Measurements from ENCODE around the gene MID1IP1. TPM values are rescaled to one million over a fixed set of nuclear protein-coding genes. Genes with fewer than 3 reads are reported as not detected.

Gene MID1IP1
- total and polyA plus RNA-seq, 2 donors, result 17.4 to 22.3 TPM

GRCh38 chrX:38796946-38797345, 4.3 kb upstream of the MID1IP1 start:
- peaks cover 0 to 10% of the 10 kb centered on the region in 2 donors for H3K4me1 ChIP-seq (ENCODE audit: control insufficient read depth in 2 of 2, insufficient read depth in 2 of 2, low read length in 2 of 2)
- DNase-seq (ENCODE audit: low read depth in 6 of 9, low spot score in 9 of 9), result no peak
- no peaks in the 10 kb centered on the region for H3K9me3 ChIP-seq (ENCODE audit: control insufficient read depth in 2 of 2, insufficient read depth in 1 of 2, low read length in 1 of 2)
- H3K4me3 ChIP-seq (ENCODE audit: low read length in 2 of 2), result no peak overlapping the region
- no peak overlapping the region for H3K27ac ChIP-seq (ENCODE audit: low read depth in 1 of 2, low read length in 1 of 2)
- H3K36me3 ChIP-seq (ENCODE audit: control insufficient read depth in 2 of 2, insufficient read depth in 2 of 2, low read length in 1 of 2), result no peaks in the 10 kb centered on the region
- no peaks in the 10 kb centered on the region for H3K27me3 ChIP-seq (ENCODE audit: control insufficient read depth in 2 of 2, insufficient read depth in 1 of 2, low read length in 1 of 2)

GRCh38 chrX:38798956-38799355, 2.3 kb upstream of the MID1IP1 start:
- 100% methylated on average over 1 of the region's 1 CpG for WGBS
- Histone ChIP-seq H3K27me3 (ENCODE audit: control insufficient read depth in 2 of 2, insufficient read depth in 1 of 2, low read length in 1 of 2) (no peaks in the 10 kb centered on the region), H3K36me3 (ENCODE audit: control insufficient read depth in 2 of 2, insufficient read depth in 2 of 2, low read length in 1 of 2) (no peaks in the 10 kb centered on the region), H3K4me1 (ENCODE audit: control insufficient read depth in 2 of 2, insufficient read depth in 2 of 2, low read length in 2 of 2) (peaks cover 2 to 10% of the 10 kb centered on the region in 2 donors), H3K27ac (ENCODE audit: low read depth in 1 of 2, low read length in 1 of 2) (no peak overlapping the region), H3K9me3 (ENCODE audit: control insufficient read depth in 2 of 2, insufficient read depth in 1 of 2, low read length in 1 of 2) (no peaks in the 10 kb centered on the region), H3K4me3 (ENCODE audit: low read length in 2 of 2) (no peak overlapping the region)
- no peak for DNase-seq (ENCODE audit: low read depth in 6 of 9, low spot score in 9 of 9)

GRCh38 chrX:38799995-38800580, 1.2 kb upstream of the MID1IP1 start:
- Histone ChIP-seq H3K9me3 (ENCODE audit: control insufficient read depth in 2 of 2, insufficient read depth in 1 of 2, low read length in 1 of 2) (peaks cover 0 to 9% of the 10 kb centered on the region in 2 donors), H3K27ac (ENCODE audit: low read depth in 1 of 2, low read length in 1 of 2) (no peak overlapping the region), H3K4me1 (ENCODE audit: control insufficient read depth in 2 of 2, insufficient read depth in 2 of 2, low read length in 2 of 2) (peaks cover 2 to 10% of the 10 kb centered on the region in 2 donors), H3K36me3 (ENCODE audit: control insufficient read depth in 2 of 2, insufficient read depth in 2 of 2, low read length in 1 of 2) (no peaks in the 10 kb centered on the region), H3K27me3 (ENCODE audit: control insufficient read depth in 2 of 2, insufficient read depth in 1 of 2, low read length in 1 of 2) (peaks cover 0 to 3% of the 10 kb centered on the region in 2 donors), H3K4me3 (ENCODE audit: low read length in 2 of 2) (no peak overlapping the region)
- WGBS, result 50% methylated on average over 5 of the region's 5 CpGs
- DNase-seq (ENCODE audit: low read depth in 6 of 9, low spot score in 9 of 9), result peak in 3 of 9 donors; percentile 36 to 54 (median 50)

- Histone ChIP-seq H3K4me1 (ENCODE audit: control insufficient read depth in 2 of 2, insufficient read depth in 2 of 2, low read length in 2 of 2) (peaks cover 2 to 21% of the 10 kb centered on the region in 2 donors), H3K9me3 (ENCODE audit: control insufficient read depth in 2 of 2, insufficient read depth in 1 of 2, low read length in 1 of 2) (peaks cover 0 to 16% of the 10 kb centered on the region in 2 donors), H3K4me3 (ENCODE audit: low read length in 2 of 2) (peak overlapping the region; percentile 58 to 61), H3K36me3 (ENCODE audit: control insufficient read depth in 2 of 2, insufficient read depth in 2 of 2, low read length in 1 of 2) (no peaks in the 10 kb centered on the region), H3K27ac (ENCODE audit: low read depth in 1 of 2, low read length in 1 of 2) (peak overlapping the region; percentile 71 to 96), H3K27me3 (ENCODE audit: control insufficient read depth in 2 of 2, insufficient read depth in 1 of 2, low read length in 1 of 2) (peaks cover 0 to 3% of the 10 kb centered on the region in 2 donors)
- 12% methylated on average over 3 of the region's 3 CpGs for WGBS
- DNase-seq (ENCODE audit: low read depth in 6 of 9, low spot score in 9 of 9), result no peak
These were observed 2.0 kb downstream of the MID1IP1 start for GRCh38 chrX:38803243-38803587.

GRCh38 chrX:38803588-38804431, 2.6 kb downstream of the MID1IP1 start:
- WGBS, result under 1% methylated on average over 64 of the region's 64 CpGs
- peak in 2 of 9 donors; percentile 35 to 63 for DNase-seq (ENCODE audit: low read depth in 6 of 9, low spot score in 9 of 9)
- peaks cover 2 to 24% of the 10 kb centered on the region in 2 donors for H3K4me1 ChIP-seq (ENCODE audit: control insufficient read depth in 2 of 2, insufficient read depth in 2 of 2, low read length in 2 of 2)
- H3K9me3 ChIP-seq (ENCODE audit: control insufficient read depth in 2 of 2, insufficient read depth in 1 of 2, low read length in 1 of 2), result peaks cover 0 to 16% of the 10 kb centered on the region in 2 donors
- peak overlapping the region; percentile 86 to 96 for H3K27ac ChIP-seq (ENCODE audit: low read depth in 1 of 2, low read length in 1 of 2)
- no peaks in the 10 kb centered on the region for H3K36me3 ChIP-seq (ENCODE audit: control insufficient read depth in 2 of 2, insufficient read depth in 2 of 2, low read length in 1 of 2)
- peak overlapping the region; percentile 58 to 61 for H3K4me3 ChIP-seq (ENCODE audit: low read length in 2 of 2)
- peaks cover 0 to 3% of the 10 kb centered on the region in 2 donors for H3K27me3 ChIP-seq (ENCODE audit: control insufficient read depth in 2 of 2, insufficient read depth in 1 of 2, low read length in 1 of 2)

- peaks cover 0 to 3% of the 10 kb centered on the region in 2 donors for H3K27me3 ChIP-seq (ENCODE audit: control insufficient read depth in 2 of 2, insufficient read depth in 1 of 2, low read length in 1 of 2)
- peak in 1 of 9 donors; percentile 45 for DNase-seq (ENCODE audit: low read depth in 6 of 9, low spot score in 9 of 9)
- H3K36me3 ChIP-seq (ENCODE audit: control insufficient read depth in 2 of 2, insufficient read depth in 2 of 2, low read length in 1 of 2), result no peaks in the 10 kb centered on the region
- peaks cover 0 to 16% of the 10 kb centered on the region in 2 donors for H3K9me3 ChIP-seq (ENCODE audit: control insufficient read depth in 2 of 2, insufficient read depth in 1 of 2, low read length in 1 of 2)
- peak overlapping the region; percentile 86 to 96 for H3K27ac ChIP-seq (ENCODE audit: low read depth in 1 of 2, low read length in 1 of 2)
- H3K4me1 ChIP-seq (ENCODE audit: control insufficient read depth in 2 of 2, insufficient read depth in 2 of 2, low read length in 2 of 2), result peaks cover 2 to 24% of the 10 kb centered on the region in 2 donors
- 0% methylated on average over 19 of the region's 19 CpGs for WGBS
- peak overlapping the region; percentile 58 to 61 for H3K4me3 ChIP-seq (ENCODE audit: low read length in 2 of 2)
These were observed 3.1 kb downstream of the MID1IP1 start for GRCh38 chrX:38804432-38804681.

- under 1% methylated on average over 66 of the region's 66 CpGs for WGBS
- peaks cover 0 to 16% of the 10 kb centered on the region in 2 donors for H3K9me3 ChIP-seq (ENCODE audit: control insufficient read depth in 2 of 2, insufficient read depth in 1 of 2, low read length in 1 of 2)
- H3K27me3 ChIP-seq (ENCODE audit: control insufficient read depth in 2 of 2, insufficient read depth in 1 of 2, low read length in 1 of 2), result peaks cover 0 to 3% of the 10 kb centered on the region in 2 donors
- peaks cover 2 to 24% of the 10 kb centered on the region in 2 donors for H3K4me1 ChIP-seq (ENCODE audit: control insufficient read depth in 2 of 2, insufficient read depth in 2 of 2, low read length in 2 of 2)
- peak overlapping the region; percentile 58 to 61 for H3K4me3 ChIP-seq (ENCODE audit: low read length in 2 of 2)
- H3K36me3 ChIP-seq (ENCODE audit: control insufficient read depth in 2 of 2, insufficient read depth in 2 of 2, low read length in 1 of 2), result no peaks in the 10 kb centered on the region
- peak overlapping the region; percentile 86 to 96 for H3K27ac ChIP-seq (ENCODE audit: low read depth in 1 of 2, low read length in 1 of 2)
- peak in 1 of 9 donors; percentile 71 for DNase-seq (ENCODE audit: low read depth in 6 of 9, low spot score in 9 of 9)
These were observed 3.6 kb downstream of the MID1IP1 start for GRCh38 chrX:38804682-38805431.

GRCh38 chrX:38805432-38806389, 4.5 kb downstream of the MID1IP1 start:
- H3K36me3 ChIP-seq (ENCODE audit: control insufficient read depth in 2 of 2, insufficient read depth in 2 of 2, low read length in 1 of 2), result no peaks in the 10 kb centered on the region
- peaks cover 0 to 16% of the 10 kb centered on the region in 2 donors for H3K9me3 ChIP-seq (ENCODE audit: control insufficient read depth in 2 of 2, insufficient read depth in 1 of 2, low read length in 1 of 2)
- peaks cover 0 to 3% of the 10 kb centered on the region in 2 donors for H3K27me3 ChIP-seq (ENCODE audit: control insufficient read depth in 2 of 2, insufficient read depth in 1 of 2, low read length in 1 of 2)
- peak in 3 of 9 donors; percentile 61 to 82 (median 61) for DNase-seq (ENCODE audit: low read depth in 6 of 9, low spot score in 9 of 9)
- H3K4me1 ChIP-seq (ENCODE audit: control insufficient read depth in 2 of 2, insufficient read depth in 2 of 2, low read length in 2 of 2), result peaks cover 2 to 21% of the 10 kb centered on the region in 2 donors
- H3K4me3 ChIP-seq (ENCODE audit: low read length in 2 of 2), result peak overlapping the region; percentile 58 to 61
- under 1% methylated on average over 41 of the region's 41 CpGs for WGBS
- H3K27ac ChIP-seq (ENCODE audit: low read depth in 1 of 2, low read length in 1 of 2), result peak overlapping the region; percentile 86 to 96
